ENCODE data around the gene PNRC1.
A peak's percentile ranks its signal among the peaks of the same experiment; 100 is the strongest.
"Not testable (repeated sequence)": the region's sequence is repeated elsewhere in the genome, so short reads cannot be mapped to it uniquely, and the experiment has no call there.

PNRC1 gene

DNA sequence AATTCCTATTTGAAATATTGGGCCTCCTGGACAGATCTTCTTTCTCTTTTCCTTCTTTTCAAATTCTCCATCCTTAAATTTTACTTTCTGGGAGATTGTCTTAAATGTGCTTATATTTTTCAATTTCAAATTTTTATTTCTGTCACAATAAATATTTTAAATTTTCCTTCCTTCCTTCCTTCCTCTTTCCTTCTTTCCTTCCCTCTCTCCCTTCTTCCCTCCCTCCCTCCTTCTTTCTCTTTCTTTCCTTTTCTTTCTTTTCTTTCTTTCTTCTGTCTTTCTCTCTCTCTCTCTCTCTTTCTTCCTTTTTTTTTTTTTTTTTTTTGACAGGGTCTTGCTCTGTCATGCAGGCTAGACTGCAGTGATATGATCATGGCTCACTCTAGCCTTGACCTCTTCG lies 16.7 kb upstream of the PNRC1 start:
- no peak for DNase-seq

DNA sequence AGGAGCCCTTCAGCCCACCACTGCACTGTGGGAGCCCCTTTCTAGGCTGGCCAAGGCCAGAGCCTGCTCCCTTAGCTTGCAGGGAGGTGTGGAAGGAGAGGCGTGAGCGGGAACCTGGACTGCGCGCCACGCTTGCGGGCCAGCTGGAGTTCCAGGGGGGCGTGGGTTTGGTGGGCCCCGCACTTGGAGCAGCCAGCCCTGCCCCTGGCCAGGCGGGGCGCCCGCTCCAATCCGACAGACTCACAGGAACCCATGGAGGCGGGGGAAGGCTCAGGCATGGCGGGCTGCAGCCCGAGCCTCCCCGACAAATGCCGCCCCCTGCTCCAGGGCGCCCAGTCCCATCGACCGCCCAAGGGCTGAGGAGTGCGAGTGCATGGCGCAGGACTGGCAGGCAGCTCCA lies 15.6 kb upstream of the PNRC1 start:
- not testable (repeated sequence) for DNase-seq

DNA sequence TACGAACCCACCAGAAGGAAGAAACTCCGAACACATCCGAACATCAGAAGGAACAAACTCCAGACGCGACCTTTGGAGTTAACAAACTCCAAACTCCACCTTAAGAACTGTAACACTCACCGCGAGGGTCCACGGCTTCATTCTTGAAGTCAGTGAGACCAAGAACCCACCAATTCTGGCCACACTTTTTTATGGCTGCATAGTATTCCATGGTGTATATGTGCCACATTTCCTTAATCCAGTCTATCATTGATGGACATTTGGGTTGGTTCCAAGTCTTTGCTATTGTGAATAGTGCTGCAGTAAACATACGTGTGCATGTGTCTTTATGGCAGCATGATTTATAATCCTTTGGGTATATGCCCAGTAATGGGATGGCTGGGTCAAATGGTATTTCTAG lies 14.4 kb upstream of the PNRC1 start:
- not testable (repeated sequence) for DNase-seq

DNA sequence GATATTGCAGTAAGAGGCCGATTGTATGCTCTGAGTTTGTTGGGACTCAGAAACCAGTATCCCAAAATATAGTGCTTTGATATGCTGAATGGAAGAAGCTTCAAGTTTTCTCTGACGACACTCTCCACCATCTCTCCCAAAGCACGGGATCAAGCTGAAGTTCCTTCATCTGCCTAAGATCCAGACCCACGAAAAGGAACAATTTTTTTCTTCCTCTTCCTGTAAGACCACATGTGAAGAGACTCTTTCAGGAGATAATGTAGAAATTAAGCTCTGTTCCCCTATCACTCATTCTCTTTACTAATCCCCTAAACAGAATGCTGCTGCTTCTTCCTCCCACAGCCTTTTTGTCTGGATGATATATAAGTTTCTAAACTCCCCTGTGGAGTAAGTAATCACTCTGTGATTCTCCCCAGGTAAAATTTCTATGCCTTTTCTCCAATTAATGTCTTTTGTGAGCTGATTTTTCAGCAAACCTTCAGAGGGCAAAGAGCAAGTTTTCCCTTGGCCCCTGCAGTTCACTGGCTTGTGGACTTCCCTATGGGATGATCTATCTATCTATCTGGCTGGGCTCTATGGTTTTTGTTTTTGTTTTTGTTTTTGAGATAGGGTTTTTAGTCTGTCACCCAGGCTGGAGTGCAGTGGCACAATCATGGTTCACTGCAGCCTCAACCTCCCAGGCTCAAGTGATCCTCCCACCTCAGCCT lies 13.5 kb upstream of the PNRC1 start:
- no peak for DNase-seq

DNA sequence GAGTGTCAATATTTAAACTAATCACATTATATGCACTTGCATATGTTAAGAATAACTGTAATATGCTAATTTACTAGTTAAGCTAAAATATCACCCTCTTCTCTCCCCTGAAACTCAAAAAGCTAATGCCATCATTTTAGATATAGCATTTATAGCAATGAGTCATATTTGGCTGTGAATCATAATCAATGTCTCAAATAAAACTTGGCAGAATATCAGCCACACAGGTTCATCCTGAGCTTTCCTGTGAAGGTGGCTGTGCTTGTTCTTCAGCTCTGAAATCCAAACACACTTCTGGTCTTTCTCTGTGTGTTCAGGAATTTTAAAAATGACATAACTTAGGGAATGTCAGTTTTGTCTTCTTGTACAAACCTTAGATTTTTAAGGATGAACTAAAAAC lies 12.8 kb upstream of the PNRC1 start:
- DNase-seq: no peak

DNA sequence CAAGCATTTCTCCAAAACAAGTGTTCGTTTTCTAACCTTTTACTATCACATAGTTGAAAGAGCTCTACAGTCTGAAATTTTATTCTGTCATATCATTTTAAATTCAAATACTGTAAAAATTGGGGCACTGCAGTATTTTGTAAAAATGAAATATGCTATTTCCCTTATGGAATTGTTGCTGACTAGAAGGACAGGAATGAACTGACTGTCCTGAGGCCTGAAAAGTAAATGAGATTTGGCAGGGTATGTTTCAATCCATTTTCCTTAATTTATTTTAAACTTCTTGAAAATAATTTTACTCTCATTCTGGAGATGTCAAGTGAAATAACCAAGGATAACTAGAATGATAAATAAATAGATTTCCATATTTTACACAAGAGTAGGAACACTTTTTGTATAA lies 11.9 kb upstream of the PNRC1 start:
- no peak for DNase-seq

DNA sequence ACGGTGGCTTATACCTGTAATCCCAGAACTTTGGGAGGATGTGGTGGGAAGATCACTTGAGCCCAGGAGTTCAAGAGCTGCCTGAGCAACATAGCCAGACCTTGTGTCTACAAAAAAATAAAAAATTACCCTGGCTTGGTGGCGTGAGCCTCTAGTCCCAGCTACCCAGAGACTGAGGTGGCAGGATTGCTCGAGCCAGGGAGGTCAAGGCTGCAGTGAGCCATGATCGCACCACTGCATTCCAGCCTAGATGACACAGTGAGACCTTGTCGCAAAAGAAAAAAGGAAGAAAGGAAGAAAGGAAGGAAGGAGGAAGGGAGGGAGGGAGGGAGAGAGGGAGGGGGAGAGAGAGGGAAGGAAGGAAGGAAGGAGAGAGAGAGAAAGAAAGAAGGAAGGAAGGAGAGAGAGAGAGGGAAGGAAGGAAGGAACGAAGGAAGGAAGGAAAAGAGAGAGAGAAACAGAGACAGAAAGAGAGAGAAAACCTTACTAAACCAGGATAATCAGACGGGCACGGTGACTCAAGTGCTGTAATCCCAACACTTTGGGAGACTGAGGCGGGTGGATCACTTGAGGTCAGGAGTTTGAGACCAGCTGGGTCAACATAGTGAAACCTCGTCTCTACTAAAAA lies 10.9 kb upstream of the PNRC1 start:
- DNase-seq: no peak

DNA sequence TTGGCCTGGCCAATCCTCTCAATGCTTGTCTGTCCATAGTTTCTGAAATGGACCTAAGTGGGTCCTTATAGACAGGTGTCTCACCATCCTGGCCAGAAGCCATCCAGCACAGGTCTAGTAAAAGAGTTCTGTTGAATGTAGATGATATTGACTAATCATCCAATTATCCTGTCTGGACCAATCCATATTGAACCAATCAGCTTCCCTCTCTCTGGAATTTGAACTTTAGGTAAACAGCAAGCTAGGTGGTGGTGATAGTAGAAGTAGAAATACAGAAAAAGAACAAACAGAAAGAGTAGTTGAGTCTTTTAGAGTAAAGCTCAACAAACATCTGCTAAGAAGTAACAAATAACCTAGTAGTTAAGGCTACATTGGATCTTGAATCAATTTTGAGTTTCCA lies 9.5 kb upstream of the PNRC1 start:
- no peak for DNase-seq

DNA sequence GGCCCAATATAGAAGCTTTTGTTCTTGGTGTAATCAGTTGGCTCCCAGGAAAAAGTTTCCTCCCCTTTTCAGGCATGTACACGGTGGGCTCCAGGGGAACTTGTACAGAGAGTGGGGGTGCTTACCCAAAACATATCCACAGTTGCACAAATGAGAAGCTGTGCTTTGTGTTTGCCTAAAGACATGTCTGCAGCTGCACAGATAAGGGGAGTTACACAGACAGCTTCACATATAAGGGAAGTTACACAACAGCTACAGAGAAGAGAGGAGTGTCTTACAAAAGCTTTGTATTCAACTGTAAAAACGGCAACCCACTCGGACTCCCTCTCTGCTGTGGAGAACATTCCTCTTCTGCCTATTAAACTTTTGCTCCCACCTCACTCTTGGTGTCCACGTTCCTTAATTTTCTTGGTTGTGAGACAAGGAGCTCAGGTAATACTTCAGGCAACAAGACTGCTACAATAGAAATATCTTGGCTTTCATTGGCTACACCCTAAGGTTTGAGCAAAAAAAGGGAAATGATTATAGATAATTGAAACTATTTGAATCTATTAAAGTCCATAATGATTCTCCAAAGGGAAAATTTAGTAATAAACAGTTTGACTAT lies 7.4 kb upstream of the PNRC1 start:
- DNase-seq: no peak

DNA sequence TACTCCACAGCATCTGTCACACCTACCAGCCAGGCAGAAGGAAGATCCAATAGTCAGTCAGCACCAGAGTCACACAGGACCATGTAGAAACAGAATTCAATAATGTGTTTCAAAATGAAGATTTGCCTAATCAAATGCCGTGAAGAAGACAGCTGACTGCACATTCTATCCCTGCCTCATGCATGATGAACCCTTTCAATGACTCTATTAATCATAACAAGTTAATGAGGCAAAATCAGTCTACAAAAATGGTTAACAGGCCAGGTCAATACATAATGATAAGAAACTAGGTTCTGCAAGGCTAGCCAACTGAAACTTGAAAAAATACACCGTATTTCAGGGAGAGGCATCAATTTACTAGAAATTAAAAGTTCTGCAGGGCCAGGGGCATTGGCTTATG lies 6.7 kb upstream of the PNRC1 start:
- no peak for DNase-seq

DNA sequence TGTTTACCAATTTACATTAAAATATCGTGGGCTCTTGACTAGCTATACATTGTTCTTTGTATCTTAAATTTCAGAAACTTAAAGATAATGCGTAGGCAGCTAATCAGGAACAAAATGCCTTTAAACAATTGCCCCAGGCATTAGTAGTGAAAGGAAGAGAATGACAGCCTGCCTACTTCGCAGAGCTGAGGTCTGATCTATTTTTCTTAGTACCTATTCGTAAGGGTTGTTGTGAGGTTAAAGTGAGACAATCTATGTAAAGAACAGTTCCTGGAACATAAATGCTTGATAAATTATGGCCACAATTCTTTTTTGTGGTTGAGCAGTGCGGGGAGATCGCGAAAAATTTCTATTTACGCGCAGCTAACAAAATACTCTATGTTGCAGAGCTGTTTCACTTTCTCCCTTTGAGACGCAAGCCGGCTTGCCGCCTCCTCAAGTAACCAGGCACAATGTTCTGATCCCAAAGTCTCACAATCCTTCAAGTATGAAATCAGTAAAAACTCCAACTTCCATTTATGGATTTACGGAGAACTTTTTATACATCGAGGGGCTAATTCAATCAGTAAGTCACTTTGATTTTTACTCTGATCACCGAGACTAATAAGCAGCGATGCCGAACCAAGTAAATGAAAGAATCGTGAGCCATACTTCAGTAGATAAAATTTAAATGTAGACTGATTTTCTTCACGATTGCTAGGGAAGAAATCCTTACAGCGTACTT lies 878 bp upstream of the PNRC1 start:
- DNase-seq: no peak

DNA sequence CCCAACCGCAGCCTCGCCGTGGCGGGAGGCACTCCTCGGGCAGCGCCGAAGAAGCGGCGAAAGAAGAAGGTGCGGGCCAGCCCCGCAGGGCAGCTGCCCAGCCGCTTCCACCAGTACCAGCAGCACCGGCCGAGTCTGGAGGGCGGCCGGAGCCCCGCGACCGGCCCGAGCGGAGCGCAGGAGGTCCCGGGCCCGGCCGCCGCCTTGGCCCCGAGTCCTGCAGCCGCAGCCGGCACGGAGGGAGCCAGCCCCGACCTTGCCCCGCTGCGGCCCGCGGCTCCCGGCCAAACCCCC lies 525 bp downstream of the PNRC1 start:
- DNase-seq: no peak

DNA sequence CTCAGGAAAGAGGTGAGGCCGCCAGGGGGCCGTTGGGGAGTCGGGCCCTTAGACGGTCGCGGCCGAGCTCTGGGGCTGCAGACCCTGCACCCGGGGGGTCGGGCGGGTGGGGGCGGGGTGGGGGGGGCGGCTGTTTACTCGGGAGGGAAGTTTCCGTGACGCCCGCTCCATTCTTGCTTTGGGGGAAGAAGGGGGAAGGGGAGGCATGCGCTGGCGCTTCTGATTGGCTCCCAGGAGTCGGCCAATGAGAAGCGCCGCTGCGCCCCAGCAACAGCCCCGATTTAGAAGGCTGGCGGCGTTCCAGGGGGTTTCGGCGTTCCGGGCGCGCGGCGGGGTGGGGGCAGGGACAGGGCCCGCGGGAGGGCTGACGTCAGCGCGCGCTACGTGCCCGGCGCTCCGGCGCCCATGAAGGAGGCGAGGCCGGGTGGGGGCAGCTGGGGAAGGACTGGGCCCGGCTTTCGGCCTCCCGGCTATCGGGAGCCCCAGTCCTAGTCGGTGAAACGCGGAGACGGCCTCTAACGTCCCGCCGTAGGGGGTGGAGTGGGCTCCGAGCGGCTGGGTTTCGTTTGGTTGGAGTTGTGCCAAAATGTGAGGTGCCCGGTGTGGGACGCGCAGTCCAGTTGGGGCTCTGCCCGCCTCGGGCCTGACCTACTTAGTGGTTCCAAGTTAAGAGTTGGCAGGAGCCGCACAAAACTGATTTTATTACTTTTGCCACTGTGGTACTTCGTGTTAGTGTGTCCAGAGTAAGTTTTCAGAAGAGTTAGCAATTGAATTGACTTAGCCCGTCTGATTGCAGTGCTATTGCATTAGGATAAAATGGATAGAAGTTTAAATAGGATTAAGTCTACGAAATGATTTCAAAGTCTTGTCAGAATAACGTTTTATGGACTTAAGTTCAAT lies 1.1 kb downstream of the PNRC1 start:
- DNase-seq: peak; percentile 99

DNA sequence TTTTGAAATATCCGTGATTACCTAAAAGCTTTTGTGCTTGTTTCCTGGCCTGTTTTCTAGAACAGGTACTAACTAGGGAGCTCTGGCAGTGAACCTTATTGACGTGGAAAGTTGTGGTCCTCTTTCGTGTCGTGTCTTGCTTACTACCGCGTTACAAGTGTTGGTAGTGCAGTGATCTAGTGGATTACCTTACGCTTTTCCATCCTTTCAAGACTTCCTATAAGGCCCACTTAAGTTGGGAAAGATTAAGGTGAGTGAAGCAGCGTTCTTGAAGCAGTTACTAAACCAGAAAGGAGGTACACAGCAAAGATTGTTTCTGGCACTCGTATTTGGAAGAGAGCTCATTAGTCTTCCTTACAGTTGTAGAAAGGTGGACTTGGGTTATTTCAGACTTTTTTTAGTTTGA lies 1.9 kb downstream of the PNRC1 start:
- no peak for DNase-seq

DNA sequence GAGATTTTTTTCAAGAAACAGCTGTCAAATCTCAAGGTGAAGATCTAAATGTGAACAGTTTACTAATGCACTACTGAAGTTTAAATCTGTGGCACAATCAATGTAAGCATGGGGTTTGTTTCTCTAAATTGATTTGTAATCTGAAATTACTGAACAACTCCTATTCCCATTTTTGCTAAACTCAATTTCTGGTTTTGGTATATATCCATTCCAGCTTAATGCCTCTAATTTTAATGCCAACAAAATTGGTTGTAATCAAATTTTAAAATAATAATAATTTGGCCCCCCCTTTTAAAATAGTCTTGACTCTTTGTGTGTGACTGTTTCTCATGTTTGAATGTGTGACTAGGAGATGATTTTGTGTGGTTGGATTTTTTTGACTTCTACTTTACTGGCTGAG lies 4.0 kb downstream of the PNRC1 start:
- DNase-seq: no peak

DNA sequence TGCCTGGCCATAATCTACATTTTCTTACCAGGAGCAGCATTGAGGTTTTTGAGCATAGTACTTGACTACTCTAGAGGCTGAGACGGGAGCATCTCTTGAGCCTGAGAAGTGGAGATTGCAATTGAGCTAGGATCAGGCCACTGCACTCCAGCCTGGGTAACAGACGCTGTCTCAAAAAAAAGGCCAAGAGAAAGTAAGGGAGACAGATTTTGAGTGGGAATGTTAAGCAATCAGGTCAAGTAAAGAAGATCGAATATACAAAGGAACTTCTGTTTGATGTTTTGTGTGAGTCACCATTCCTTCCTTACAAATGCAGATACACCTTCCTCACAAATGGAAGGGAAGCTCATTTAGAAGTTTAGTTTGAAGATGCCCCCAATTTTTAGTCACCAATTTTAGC lies 4.4 kb downstream of the PNRC1 start:
- DNase-seq: no peak

DNA sequence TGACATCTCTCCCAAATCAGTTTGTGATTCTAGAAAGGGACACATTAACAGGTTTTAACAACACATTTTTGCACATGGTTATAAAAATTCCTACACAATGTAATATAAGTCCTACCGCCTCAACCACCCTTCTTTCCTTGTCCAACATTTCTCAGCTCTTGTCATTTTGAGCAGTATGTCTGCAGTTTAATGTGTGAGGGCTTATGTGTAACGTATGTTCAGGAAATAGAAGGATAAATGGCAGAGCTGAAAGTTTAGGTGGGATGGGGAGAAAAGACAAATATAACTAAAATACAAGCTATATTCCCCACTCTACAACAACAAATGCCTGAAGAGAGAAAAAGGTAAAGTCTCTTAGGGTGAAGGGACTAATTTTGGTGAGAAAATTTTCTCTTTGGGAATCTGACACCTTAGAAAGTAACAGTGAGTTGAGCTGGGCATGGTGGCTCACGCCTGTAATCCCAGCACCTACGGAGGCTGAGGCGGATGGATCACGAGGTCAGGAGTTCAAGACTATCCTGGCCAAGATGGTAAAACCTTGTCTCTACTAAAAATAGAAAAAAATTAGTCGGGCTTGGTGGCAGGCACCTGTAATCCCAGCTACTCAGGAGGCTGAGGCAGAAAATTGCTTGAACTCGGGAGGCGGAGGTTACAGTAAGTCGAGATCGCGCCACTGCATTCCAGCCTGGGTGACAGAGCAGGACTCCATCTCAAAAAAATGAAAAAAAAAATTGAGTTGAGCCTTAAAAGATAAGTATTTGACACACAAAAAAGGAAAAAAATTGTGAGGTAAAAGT lies 5.1 kb downstream of the PNRC1 start:
- no peak for DNase-seq

DNA sequence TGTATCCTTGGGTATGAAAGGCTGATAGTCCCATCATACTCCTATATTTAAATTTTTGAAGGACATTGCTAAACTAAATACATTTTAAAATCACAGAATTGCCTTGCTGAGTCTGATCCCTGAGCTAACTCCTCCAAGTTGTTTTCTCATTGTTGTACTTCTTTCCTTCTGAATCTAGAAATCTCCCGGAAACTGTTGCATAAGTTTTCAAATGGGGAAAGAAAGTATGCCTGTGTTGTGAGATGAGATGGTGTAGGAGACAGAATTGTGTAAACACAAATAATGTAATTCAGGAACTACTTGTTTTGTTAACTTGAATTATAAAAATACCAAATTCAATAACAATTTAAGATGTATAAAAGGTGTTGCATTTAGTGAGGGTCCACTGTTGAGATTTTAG lies 7.3 kb downstream of the PNRC1 start:
- DNase-seq: no peak

DNA sequence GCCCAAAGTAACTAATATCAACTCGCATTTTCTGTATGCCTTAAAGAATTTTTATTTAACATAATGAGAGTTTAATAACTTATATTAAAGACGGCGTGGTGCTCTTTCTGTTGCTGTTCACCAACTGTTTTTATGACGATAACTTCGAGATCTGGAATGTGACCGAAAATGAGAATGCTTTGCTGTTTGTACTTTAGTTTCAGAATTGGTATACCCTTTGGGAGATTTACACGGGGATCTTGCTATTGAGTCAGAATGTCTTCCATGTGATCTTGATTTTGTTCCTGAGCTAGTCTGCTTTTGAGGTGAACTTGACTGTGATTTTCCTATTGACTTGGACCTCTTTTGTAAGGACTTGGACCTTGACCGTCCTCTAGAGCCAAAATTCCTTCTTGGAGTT lies 17.9 kb downstream of the PNRC1 start:
- no peak for DNase-seq

DNA sequence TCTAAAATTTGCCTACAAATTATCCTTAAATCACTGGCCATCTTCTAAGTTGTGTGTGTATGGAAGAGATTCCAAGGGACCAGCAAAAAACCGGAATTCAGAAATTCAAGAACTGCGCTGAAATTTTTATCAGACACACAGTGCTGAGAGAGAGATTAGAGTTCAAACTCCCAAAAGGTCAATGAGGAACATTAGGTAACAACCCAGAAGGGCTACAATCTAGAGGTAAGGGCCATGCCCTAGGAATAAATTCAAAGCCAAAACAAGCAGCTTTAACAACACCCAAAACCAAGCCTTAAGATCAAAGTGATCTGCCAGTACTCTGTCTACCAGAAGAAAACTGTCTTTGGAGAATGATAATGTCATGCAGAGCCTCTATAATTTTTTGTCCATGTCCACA lies 19.6 kb downstream of the PNRC1 start:
- DNase-seq: no peak

DNA sequence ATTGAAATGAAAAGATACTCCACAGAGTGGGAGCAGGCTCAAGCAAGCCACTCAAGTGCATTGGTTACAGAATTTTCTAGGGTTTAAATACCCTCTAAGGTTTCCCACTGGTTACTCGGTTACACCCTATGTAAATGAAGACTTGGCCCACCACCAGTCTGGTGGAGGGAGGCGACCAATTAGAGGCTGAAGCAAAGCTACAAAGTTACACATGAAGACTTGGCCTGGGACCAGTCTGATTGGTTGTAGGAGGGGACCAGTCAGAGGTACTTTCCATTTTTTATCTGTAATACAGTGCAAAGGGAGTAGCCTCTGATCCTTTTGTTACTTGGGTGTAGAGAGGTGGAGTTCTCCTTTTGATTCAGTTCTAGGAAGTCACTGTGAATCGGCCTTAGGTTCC lies 29.7 kb downstream of the PNRC1 start:
- no peak for DNase-seq

DNA sequence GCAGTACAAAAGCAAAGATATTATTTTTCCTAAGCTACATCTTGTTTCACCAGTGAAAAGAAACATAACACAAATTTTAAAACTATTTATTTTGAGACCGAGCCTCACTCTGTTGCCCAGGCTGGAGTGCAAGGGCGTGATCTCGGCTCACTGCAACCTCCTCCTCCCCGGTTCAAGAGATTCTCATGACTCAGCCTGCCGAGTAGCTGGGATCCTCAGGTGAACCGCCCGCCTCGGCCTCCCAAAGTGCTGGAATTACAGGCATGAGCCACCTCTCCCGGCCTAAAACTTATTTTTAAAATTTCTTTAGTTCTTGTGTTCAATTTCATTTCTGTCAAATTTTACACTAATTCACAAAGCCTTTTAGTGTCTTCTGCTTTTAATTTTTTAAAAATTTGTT lies 31.4 kb downstream of the PNRC1 start:
- no peak for DNase-seq

Data from stimulated activated CD4-positive, alpha-beta T cell treated with anti-CD3 and anti-CD28 coated beads, Interleukin-2, amount 100 ng/mL, for 48 hours (primary cell).